Activated CD8-positive, alpha-beta memory T cell treated with anti-CD3 and anti-CD28 coated beads for 24 hours (primary cell): ENCODE measurements around the gene PPFIA1.
A peak's percentile ranks its signal among the peaks of the same experiment; 100 is the strongest.

Experiments
- DNase-seq: peaks from one replicate; pipeline ENCODE4 v3.0.0-alpha.2; 2020

PPFIA1 gene

DNA sequence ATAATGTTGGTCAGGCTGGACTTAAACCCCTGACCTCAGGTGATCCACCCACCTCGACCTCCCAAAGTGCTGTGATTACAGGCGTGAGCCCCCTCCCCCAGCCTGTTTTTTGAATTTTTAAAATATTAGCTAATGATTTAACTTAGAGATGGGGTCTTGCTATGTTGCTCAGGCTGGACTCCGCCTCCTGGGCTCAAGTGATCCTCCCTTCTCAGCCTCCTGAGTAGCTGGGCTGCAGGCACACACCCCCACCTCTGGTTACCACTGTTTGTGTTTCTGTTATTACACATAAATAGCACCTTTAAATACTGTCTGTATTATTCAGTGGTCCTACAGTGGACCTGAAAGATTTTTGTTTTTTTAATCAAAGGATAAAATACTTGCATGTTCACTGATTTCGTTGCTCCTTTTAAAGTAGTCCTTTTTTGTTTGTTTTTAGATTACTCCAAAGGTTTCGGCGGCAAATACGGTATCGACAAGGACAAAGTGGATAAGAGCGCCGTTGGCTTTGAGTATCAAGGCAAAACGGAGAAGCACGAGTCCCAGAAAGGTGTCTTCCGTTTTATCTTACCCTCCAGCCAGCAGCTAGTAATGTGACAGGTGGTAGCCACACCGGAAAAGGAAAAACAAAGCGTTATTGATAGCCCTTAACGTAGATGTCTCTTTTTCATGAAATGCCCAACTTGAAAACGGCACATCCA, 149.0 kb downstream of the PPFIA1 start:
- DNase-seq: no peak

GRCh38 chr11:70420008-70420464, 149.5 kb downstream of the PPFIA1 start:
- DNase-seq: no peak

- DNase-seq: no peak
These were observed 150.0 kb downstream of the PPFIA1 start for GRCh38 chr11:70420496-70420895.

- no peak for DNase-seq
These were observed 150.6 kb downstream of the PPFIA1 start for GRCh38 chr11:70421123-70421522.

GRCh38 chr11:70422692-70423522, 152.4 kb downstream of the PPFIA1 start:
- no peak for DNase-seq

DNA sequence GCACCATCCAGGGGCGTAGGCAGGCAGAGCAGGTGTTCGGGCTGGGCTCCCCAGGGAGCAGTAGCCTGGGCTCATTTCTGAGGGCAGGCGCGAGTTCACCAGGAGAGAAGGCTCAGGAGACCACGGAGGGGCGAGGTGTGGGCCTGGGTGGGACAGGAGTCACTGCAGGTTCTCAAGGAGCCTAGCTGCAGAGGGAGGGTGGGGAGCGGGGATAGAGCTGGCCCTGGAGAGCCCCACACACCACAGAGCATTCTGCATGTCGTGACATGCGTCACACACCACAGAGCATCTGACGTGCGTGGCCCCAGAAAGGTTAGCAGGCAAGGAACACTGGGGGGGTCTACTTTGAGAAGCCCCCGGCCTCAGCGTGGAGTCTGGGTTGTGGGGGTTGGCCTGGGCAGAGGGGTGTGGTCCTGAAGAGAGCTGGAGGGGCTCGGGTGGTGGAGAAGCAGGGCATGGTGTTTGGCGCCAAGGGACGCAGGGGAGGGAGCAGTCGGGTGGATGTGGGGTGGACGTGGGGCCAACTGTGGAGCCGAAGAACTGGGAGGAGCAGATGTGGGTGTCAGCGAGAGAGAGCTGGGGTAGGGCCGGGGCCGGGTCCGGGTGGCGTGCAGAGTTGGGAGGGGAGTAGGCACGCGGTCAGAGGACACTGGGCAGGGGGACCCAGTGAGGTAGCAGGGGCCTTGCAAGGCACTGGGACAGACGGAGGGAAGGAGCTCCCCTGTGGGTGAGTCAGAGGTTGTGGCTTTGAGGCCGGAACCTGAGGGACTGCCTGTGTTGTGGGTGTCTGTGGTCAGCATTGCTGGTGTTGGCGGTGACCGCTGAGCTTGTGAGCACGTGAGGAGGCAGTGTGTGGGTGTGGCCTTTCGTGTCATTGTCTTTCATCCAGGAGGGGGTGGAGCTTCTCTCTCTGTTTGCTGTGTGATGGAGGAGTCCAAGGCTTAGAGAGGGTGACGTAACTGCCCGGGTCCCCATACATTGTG, 153.3 kb downstream of the PPFIA1 start:
- peak; percentile 76 for DNase-seq

DNA sequence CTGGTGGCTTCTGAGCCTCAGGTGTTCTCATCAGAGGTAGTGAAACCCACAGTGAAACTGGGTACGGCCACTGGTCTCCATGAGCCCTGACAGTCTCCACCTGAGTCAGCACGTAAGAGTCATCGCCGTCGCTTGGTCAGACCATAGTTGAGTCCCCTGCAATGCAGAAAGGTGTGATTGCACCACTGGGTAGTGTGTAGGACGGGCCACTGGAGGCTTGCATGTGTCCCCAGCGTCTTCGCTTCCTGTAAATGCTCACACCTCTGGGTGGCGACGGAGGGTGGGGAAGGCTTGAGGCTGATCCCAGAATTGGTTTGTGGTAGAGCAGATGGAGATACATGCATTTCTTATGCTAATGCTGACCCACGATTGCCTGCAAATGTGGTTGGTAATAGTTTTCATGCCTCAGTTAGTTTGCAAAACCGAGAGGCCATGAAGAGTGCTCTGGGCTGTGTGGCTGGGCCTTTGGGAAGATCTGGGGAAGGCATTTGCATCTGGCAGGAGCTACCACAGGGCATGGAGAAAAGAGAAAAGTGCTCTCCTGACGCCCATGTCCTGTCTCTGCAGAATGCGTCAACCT, 154.4 kb downstream of the PPFIA1 start:
- DNase-seq: no peak

- DNase-seq: no peak
These were observed 156.9 kb downstream of the PPFIA1 start for GRCh38 chr11:70427436-70427835.

DNA sequence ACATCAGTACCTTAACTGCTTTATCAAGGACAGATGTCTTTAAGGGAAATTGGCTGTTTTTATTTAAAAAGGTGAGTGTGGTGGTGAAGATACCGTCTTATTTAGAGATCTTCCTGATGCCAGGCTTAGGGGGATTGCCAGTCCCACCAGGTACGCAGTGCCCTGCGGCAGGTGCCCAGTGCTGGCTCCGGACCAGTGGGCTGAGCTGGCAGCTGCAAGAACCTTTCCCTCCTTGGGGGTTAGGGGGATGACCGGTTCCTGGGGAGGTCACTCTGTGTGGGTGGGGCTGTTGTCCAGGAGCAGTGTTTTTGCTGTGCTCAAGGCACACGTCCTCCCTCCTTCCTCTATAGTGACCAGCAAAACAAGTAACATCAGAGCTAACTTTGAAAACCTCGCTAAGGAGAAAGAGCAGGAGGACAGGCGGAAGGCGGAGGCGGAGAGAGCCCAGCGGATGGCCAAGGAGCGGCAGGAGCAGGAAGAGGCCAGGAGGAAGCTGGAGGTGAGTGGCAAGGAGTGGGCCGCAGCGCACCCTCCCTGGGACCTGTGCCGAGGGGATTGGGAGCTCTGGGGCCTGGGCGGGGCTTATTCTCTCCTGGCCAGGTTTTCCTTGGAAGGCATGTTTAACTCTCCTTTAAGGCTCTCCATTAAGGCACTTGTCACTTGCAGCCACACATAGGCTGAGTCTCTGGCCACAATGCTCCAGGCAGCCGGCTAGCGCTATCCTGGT, 158.4 kb downstream of the PPFIA1 start:
- DNase-seq: no peak

DNA sequence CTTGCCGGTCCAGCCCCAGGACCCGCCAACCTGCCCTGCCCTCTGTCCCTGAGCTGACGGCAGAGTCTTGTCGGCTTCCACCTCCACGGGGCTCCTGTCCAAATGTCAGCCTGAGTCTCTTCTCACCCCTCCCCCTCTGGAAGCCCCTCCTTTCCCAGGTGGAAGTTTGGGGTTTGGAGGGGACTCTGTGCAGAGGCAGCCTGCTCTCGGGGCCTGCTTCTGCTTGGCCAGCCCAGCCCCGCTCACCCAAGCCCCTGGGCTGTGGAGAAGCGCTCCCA, 158.9 kb downstream of the PPFIA1 start:
- DNase-seq: no peak

DNA sequence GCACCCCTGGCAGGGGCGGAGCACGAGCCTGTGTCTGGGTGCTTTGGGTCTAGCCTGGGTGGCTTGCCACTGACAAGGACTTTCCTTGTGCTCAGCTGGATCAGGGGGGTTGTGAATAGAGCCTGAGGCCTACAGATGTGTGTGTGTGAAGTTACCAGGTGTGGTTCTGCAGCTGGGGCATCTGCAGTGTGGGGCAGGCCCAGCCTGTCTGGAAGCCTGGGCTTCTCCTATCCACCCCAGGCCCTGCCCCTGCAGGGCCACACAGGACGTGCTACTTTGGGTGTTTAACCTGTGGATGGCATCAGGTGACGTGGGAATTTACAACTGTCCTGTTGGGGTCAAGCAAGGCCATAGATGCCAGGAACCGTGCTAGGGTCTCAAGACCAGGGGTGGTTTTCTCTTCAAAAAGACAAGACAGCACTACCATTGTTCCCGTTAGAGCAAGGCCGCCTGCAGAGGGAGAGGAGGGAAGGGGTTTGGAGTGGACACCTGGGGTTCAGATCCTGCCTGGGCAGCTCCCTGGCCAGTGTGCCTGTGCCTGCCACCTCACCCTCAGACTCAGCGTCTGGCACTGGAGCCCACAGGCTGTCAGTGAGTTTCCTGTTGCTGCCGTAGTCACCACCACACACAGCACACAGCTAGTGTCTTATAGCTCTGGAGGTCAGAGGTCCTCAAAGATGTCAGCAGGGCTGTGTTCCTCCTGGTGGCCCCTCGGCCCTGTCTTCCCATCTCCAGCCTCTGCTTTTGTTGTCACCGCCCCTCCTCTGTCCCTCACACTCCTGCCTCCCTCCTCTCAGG, 159.4 kb downstream of the PPFIA1 start:
- no peak for DNase-seq

GRCh38 chr11:70430671-70431574, 160.4 kb downstream of the PPFIA1 start:
- no peak for DNase-seq

- no peak for DNase-seq
These were observed 161.1 kb downstream of the PPFIA1 start for GRCh38 chr11:70431611-70432010.

GRCh38 chr11:70432065-70432464, 161.6 kb downstream of the PPFIA1 start:
- DNase-seq: no peak

GRCh38 chr11:70432580-70432979, 162.1 kb downstream of the PPFIA1 start:
- no peak for DNase-seq

- no peak for DNase-seq
These were observed 162.5 kb downstream of the PPFIA1 start for GRCh38 chr11:70433038-70433437.

DNA sequence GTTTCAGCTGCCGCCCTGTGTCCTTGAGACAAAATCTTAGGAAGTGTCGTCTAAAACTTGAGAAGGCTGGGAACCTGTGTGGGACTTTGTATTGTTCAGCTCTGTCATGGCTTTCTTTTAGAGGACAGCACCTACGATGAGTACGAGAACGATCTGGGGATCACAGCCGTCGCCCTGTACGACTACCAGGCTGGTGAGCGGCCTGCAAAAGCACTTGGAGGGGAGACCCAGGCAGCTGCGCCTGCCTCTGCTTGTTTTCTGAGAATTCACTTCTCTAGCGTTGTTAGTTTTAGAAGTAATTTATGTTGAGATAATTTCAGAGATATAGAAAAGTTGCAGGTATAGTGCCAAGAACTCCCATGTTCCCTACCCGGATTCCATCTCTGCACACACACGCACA, 163.0 kb downstream of the PPFIA1 start:
- no peak for DNase-seq
